MCF 10A (cell line): Measurements from ENCODE around the gene ADGRG3. TPM values are rescaled to one million over a fixed set of nuclear protein-coding genes. Genes with fewer than 3 reads are reported as not detected.

Experiments
- BruUV-seq: library from RNA; stranded (reverse); fragments of 400-500 nt; replicated peaks from 2 replicates; lab custom pipeline; 2021; lab: Mats Ljungman, UMichigan
- CTCF ChIA-PET: fragments of 300-600 bp; sonication (Branson Sonifier 250); formaldehyde crosslinking; extraction: SDS; loops from one replicate; lab custom pipeline; 2021; ENCODE audit warnings: antibody characterized with exemption, inconsistent platforms; lab: Yijun Ruan, JAX
- POLR2A ChIA-PET: fragments of 300-600, 350-650 bp; sonication (Branson Sonifier 250); formaldehyde crosslinking; extraction: SDS; loops from one replicate; lab custom pipeline; 2020; ENCODE audit warnings: antibody characterized with exemption, inconsistent platforms; lab: Yijun Ruan, JAX
- DNase-seq: peaks from one replicate; pipeline ENCODE4 v3.0.0-alpha.2; 2018; ENCODE audit not compliant: unreplicated experiment
- H3K27ac Mint-ChIP-seq: one replicate; pipeline ENCODE4 v1.8.0; 2022; ENCODE audit warnings: mild to moderate bottlenecking, low read depth, mixed read lengths; ENCODE audit not compliant: unreplicated experiment
- H3K27me3 Mint-ChIP-seq: one replicate; pipeline ENCODE4 v1.8.0; 2022; ENCODE audit warnings: mixed read lengths; ENCODE audit not compliant: insufficient read depth, unreplicated experiment
- H3K36me3 Mint-ChIP-seq: one replicate; pipeline ENCODE4 v1.8.0; 2022; ENCODE audit warnings: mild to moderate bottlenecking, moderate library complexity, mixed read lengths; ENCODE audit not compliant: insufficient read depth, unreplicated experiment
- H3K4me1 Mint-ChIP-seq: one replicate; pipeline ENCODE4 v1.8.0; 2022; ENCODE audit warnings: mixed read lengths; ENCODE audit not compliant: insufficient read depth, unreplicated experiment
- H3K4me3 Mint-ChIP-seq: one replicate; pipeline ENCODE4 v1.8.0; 2022; ENCODE audit warnings: mild to moderate bottlenecking, moderate library complexity, mixed read lengths; ENCODE audit not compliant: unreplicated experiment
- H3K9me3 Mint-ChIP-seq: one replicate; pipeline ENCODE4 v1.8.0; 2022; ENCODE audit warnings: mixed read lengths; ENCODE audit not compliant: unreplicated experiment
- CTCF ChIP-seq: fragments of 200-600 bp; IDR thresholded peaks from one replicate; pipeline ENCODE4 v1.8.0; 2022; ENCODE audit warnings: antibody characterized with exemption, mild to moderate bottlenecking; ENCODE audit not compliant: unreplicated experiment
- intact Hi-C: fragments of 100-400 bp; cut with micrococcal nuclease; formaldehyde crosslinking; loops from 2 replicates; pipeline ENCODE4 v1.14.1; 2022
- total RNA-seq: library from RNA; stranded (reverse); gene quantifications from 2 replicates; pipeline ENCODE4 v1.2.3, GENCODE V29; 2022

ADGRG3 gene
- total RNA-seq, 1 experiment from 2014 or later, result not detected

DNA sequence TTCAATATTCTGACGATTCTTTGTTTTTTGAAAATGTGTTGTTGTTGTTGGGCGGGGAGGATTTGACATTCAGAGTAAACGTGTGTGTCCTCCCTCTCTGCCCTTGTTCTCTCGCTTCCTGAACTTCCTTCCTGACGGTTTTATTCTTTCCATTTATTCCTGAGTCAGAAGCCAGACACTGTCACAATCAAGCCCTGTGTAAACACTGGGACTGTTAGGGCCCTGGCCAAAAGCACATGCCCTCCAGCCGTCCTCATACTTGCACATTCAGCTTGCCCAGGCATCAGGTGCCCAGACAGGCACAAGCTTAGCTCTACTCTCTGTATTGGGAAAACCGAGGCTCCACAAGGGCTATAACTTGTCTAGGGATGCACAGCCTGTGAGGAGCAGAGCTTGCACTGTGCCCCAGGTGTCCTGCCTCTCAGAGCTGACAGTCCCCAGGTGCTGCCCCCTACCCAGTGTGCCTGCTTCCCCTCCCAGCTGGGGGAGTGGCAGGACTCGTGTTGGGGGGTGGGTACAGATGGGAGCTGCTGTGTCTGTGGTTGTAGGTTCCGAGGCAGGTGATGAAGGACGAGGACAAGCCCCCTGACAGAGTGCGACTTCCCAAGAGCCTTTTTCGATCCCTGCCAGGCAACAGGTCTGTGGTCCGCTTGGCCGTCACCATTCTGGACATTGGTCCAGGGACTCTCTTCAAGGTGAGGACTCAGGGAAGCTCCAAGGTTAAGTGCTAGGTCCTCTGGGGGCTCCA lies 9.7 kb downstream of the ADGRG3 start:
- DNase-seq, result peak; percentile 85
- Mint-ChIP-seq H3K27ac (no peak overlapping the region), H3K9me3 (no peaks in the 10 kb centered on the region), H3K27me3 (peaks cover 18% of the 10 kb centered on the region), H3K4me3 (no peak overlapping the region), H3K4me1 (peaks cover 12% of the 10 kb centered on the region), H3K36me3 (no peaks in the 10 kb centered on the region)
- POLR2A ChIA-PET, result interaction anchor here (1.6 kb wide), 1 partner anchor 57 kb away, joined by 5 read pairs; the partner anchor contains the start of gene KATNB1
- intact Hi-C loops, result no loop called here
- no peak for TF ChIP-seq CTCF
- CTCF ChIA-PET, result interaction anchor here (0.6 to 0.7 kb wide), 3 partner anchors 105 to 244 kb away, joined by 3 to 4 read pairs (median 3); no protein-coding TSS in a partner anchor
- no TSS peak for BruUV-seq

- CTCF ChIA-PET, result interaction anchor here (0.7 kb wide), 2 partner anchors 57 to 116 kb away, joined by 3 to 4 read pairs; no protein-coding TSS in a partner anchor
- Mint-ChIP-seq H3K27me3 (peaks cover 5% of the 10 kb centered on the region), H3K27ac (no peak overlapping the region), H3K4me3 (no peak overlapping the region), H3K9me3 (no peaks in the 10 kb centered on the region), H3K4me1 (peaks cover 12% of the 10 kb centered on the region), H3K36me3 (no peaks in the 10 kb centered on the region)
- intact Hi-C loops, result no loop called here
- POLR2A ChIA-PET, result interaction anchor here (0.6 to 0.7 kb wide), 2 partner anchors 10 to 24 kb away, joined by 3 to 4 read pairs; no protein-coding TSS in a partner anchor
- no peak for DNase-seq
- no peak for TF ChIP-seq CTCF
- BruUV-seq, result no TSS peak
These were observed 10.9 kb downstream of the ADGRG3 start for GRCh38 chr16:57679016-57679415.

DNA sequence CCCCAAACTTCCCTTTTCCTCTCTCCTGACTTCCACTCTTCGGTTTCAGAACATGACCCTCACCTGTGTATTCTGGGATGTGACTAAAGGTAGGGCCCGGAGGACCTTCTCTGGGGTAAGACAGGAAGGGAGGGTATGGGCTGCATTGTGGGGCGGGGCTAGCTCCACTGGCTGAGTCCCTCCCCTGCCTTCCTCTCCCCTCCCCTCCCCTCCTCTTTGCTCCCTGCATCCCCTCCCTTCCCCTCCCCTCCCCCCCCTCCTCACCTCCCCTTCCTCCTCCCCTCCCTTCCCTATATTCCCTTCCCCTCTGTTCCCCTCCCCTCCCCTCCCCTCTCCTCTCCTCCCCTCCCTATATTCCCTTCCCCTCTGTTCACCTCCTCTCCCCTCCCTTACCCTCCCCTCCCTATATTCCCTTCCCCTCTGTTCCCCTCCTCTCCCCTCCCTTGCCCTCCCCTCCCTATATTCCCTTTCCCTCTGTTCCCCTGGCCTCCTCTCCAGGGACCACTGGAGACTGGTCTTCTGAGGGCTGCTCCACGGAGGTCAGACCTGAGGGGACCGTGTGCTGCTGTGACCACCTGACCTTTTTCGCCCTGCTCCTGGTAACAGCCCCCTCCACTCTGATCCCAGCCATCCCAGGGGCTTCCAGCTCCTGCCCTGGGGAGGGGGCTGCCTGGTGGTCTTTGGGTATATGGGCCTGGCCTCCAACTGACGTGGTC lies 11.8 kb downstream of the ADGRG3 start:
- ChIA-PET POLR2A (interaction anchor here (0.6 kb wide), 1 partner anchor 173 kb away, joined by 4 read pairs; no protein-coding TSS in a partner anchor), CTCF (interaction anchor here (0.6 to 0.7 kb wide), 2 partner anchors 189 to 280 kb away, joined by 3 read pairs; no protein-coding TSS in a partner anchor)
- BruUV-seq, result no TSS peak

More for the DNA sequence above, 11.8 kb downstream of the ADGRG3 start:
- TF ChIP-seq CTCF, result no peak
- Mint-ChIP-seq H3K27ac (no peak overlapping the region), H3K9me3 (no peaks in the 10 kb centered on the region), H3K4me1 (peaks cover 12% of the 10 kb centered on the region), H3K36me3 (no peaks in the 10 kb centered on the region), H3K4me3 (no peak overlapping the region), H3K27me3 (no peaks in the 10 kb centered on the region)
- intact Hi-C loops, result no loop called here
- DNase-seq, result no peak
